GM19023 (cell line): ENCODE results near the gene TMCC3.
A peak's percentile ranks its signal among the peaks of the same experiment; 100 is the strongest.

Source experiments
- ATAC-seq: cut with Tn5 transposase; IDR thresholded peaks from one replicate; pipeline ENCODE4 v1.9.1; 2021; ENCODE audit warnings: mild to moderate bottlenecking, moderate library complexity; ENCODE audit not compliant: unreplicated experiment

TMCC3 gene

DNA sequence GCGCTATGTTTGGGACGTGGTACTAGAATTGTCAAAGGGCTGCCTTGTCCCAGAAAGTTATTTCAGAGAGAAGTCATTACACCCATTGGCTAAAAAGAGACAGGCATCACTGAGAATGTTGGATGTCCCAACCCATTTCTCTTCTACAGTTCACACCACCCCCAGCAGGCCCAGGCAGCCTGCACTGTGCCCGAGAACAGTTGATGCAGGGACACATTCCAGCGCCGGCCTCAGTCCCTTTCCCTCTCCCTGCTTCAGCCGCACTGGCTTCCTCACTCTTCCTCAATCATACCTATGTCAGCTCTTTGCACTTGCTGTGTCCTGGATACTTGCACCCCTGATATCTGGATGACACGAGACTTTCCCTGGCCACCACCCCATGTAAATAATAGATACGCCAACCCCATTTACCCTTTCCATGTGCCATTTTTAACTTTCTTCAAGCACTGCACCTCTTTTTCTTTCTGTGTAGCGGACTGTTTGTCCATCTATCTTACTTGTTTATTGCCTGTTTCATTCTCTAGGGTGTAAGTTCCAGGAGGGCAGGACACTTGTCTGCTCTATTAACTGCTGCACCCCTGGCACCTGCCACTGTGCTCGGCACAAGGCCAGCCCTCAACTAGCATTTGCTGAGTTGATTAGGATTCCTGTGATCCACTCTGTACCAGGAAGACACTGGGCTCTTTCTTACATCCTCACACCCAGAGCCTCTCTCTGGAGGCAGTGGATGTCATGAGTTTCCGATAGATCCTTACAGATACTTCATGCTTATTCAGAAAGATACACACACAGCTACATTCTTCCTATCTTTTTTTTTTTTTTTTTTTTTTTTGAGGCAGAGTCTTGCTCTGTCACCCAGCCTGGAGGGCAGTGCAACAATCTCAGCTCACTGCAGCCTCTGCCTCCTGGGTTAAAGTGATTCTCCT lies 114.1 kb downstream of the TMCC3 start:
- ATAC-seq = no peak

DNA sequence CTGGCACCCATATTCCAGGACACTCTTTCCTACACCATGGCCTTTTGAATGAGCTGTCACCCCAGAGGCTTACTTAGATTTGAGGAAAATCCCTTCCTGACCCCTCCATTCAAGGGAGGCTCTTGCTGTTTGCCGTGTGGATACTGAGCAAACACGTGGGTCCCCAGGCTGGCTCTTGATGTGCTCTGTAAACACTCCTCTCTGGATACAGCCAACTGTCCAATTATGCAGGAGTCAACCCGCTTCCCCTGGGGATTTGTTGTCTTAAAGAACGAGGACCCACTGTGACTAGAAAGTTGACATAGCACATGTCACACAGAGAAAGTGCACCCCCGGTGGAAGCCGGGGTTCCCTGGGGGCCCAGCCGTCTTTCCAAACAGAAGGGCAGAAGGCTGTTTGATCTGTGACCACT lies 114.8 kb downstream of the TMCC3 start:
- ATAC-seq = no peak

DNA sequence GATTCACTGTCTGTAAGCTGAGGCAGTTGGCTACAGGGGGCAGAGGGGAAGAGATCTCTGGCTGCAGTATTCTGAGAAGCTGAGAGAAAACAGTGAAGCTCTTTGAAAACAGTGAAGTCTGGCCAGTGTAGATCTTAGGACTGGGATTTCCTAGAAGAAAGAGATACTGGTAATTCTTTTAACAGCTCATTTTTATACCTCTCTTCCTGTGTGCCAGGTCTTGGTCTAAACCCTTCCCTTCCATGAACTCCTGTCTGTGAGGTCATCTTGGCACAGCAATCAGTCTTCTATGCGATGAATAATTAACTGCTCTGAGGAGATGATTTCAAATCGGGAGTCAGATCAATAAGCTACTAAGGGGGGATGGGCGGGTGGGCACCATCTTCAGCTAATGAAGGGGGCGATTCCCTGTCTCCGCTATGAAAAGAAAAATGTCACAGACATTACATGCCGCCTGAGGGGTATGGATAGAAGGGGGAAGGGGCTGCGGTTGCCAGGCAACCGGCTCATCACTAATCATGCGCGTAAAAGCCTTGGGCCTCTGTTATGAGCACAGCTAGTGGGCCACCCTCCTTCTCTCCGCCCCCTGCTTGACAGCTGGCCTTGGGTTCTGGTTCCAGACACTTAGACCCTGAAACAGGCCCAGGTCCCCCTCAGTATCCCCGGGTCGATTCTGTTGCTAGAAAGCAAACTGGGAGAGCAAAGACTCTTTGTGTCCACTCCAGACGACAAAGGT lies 115.4 kb downstream of the TMCC3 start:
- no peak for ATAC-seq

DNA sequence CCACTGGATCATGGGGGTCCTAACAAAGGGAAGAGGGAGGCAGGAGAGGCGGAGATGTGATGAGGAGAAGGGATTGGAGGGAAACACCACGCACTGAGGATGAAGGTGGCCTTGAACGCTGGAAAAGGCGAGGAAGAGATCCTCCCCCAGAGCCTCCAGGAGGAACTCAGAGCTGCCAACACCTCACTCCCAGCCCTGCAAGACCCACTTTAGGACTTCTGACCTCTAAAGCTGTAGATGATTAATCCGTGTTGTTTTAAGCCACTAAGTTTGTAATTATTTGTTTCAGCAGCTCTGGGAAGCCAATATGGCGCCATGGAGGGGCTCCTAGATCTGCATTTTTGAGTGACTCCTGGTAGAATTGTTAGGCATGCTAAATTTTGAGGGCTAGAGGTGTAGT lies 116.1 kb downstream of the TMCC3 start:
- no peak for ATAC-seq

DNA sequence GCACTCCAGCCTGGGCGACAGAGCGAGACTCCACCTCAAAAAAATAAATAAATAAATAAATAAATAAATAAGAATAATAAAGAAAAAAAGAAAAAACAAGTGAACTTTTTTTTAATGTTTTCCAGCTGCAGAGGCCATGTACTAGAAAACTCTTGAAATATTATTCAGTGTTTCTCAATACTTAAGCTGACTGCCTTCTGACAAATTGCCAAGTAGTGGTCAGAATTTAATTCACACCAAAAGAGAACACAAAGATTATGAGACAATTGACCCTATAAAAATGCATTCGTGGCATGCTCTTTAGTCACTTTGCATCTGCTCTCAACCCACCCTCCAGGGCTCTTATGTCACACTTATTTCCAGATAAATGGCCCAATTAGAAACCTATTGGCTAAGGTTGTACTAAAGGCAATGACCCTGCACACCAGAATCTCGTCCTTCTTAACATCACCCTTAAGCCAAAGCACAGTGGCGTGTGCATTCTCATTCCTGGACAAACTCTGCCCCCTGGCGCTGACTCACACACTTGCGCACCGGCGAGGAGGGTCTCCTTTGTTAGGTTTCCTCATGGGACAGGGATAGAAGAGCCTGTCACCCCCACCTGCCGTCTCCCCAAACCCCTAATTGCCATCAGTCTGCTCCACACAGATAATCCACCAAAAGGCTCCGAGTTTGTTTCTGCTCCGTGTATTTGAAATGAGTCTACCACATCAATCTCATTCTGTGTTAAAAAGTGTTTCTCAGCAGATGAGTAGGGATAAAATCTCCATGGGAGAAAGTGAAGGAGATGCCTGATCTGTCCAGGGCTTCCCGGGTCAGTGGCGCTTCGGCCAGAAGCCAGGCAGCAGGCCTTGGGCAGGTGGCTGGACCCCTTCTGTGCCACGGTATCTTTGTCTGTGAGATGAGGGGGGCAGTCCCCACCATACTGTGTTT lies 117.6 kb downstream of the TMCC3 start:
- peak; percentile 64 for ATAC-seq

DNA sequence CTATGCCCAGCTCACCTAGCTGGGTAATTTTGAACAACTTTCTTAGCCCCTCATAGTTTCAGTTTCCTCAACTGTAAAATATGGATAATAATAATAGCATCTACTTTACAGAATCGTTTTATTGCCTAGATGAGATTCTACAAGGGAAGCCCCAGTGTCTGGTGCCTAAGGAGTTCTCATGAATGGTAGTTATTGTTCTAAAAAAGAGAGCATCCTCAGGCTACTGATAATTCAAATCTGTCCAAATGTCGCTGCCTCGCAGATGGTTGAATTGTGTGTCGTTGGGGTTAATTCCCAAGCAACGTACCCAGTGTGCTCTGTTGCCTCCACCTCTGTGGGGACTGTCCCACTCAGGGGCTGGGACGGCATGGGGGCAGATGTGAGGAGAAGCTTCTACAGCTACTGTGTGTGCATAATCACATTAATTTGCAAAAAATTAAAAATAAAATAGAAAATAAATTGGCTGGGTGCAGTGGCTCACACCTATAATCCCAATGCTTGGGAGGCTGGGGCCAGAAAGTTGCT lies 119.1 kb downstream of the TMCC3 start:
- ATAC-seq = no peak

DNA sequence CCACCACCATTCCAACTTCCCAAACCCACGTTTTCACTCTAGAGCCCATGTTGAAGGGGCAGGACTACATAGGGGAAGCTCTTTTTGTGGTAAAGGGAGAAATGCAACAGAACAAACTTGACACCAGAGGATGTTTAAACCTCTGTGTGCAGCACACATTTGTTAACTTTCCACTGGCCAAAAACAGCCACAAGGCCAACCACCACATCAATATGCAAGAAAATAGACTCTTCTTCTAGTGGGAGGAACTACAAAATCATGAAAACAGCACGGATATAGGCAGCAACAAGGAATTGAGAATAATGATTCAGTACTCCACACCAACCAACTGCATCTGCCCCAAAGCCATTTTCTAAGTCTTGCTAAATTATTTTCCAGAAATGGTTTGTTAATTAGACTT lies 124.4 kb downstream of the TMCC3 start:
- no peak for ATAC-seq
